Mucosa of descending colon (tissue), 3 donors: ENCODE data around the gene SUN2. TPM values are rescaled to one million over a fixed set of nuclear protein-coding genes. Genes with fewer than 3 reads are reported as not detected.

Experiments used
- ATAC-seq: fragments of 200-7000 bp; cut with Tn5 transposase; one replicate; pipeline ENCODE4 v1.9.1; 2020; ENCODE audit warnings: mild to moderate bottlenecking, moderate library complexity
- DNase-seq, 3 donors: peaks; one replicate each; pipeline ENCODE4 v3.0.0-alpha.2; 2020
- H3K36me3 ChIP-seq: fragments of 200-600 bp; one replicate; pipeline ENCODE4 v1.8.0; 2021; ENCODE audit warnings: low read depth, mild to moderate bottlenecking
- H3K4me1 ChIP-seq: fragments of 200-600 bp; one replicate; pipeline ENCODE4 v1.8.0; 2021; ENCODE audit warnings: low read depth, mild to moderate bottlenecking
- H3K4me3 ChIP-seq: fragments of 200-600 bp; one replicate; pipeline ENCODE4 v1.8.0; 2021; ENCODE audit warnings: mild to moderate bottlenecking
- H3K9me3 ChIP-seq: fragments of 200-600 bp; one replicate; pipeline ENCODE4 v1.8.0; 2021; ENCODE audit warnings: mild to moderate bottlenecking
- intact Hi-C, 2 donors: fragments of 100-400 bp; cut with DNase I in 1 of 2; cut with micrococcal nuclease in 1 of 2; formaldehyde crosslinking; loops; one replicate each; pipeline versions ENCODE4 v1.11.0 to v1.11.1; 2022; cut with DNase I, micrococcal nuclease
- total RNA-seq, 3 donors: library from RNA; stranded (reverse); fragmentation: NEBNext Ultra II Directional in 2 of 3; extraction: Animal tissue kit (Norgen Biotek cat#: 25700) in 2 of 3; gene quantifications; one replicate each; pipeline versions ENCODE4 v1.2.1 to v1.2.4, GENCODE V29; 2021 to 2023
- TF ChIP-seq, protein P1 (sequence below): fragments of 200-600 bp; IDR thresholded peaks from one replicate; pipeline ENCODE4 v1.8.0; 2022; ENCODE audit warnings: antibody characterized with exemption, mild to moderate bottlenecking
- donor health status: DM: no; HTN: no; CAD: no; lungs with moderate emphysema.
- donor health status: DM: no; HTN: no; CAD: no.
- donor health status: DM: no; HTN: yes; CAD: no.

The SUN2 gene
- total RNA-seq, 3 donors from 2014 or later: 130 to 235 (median 181) TPM

DNA sequence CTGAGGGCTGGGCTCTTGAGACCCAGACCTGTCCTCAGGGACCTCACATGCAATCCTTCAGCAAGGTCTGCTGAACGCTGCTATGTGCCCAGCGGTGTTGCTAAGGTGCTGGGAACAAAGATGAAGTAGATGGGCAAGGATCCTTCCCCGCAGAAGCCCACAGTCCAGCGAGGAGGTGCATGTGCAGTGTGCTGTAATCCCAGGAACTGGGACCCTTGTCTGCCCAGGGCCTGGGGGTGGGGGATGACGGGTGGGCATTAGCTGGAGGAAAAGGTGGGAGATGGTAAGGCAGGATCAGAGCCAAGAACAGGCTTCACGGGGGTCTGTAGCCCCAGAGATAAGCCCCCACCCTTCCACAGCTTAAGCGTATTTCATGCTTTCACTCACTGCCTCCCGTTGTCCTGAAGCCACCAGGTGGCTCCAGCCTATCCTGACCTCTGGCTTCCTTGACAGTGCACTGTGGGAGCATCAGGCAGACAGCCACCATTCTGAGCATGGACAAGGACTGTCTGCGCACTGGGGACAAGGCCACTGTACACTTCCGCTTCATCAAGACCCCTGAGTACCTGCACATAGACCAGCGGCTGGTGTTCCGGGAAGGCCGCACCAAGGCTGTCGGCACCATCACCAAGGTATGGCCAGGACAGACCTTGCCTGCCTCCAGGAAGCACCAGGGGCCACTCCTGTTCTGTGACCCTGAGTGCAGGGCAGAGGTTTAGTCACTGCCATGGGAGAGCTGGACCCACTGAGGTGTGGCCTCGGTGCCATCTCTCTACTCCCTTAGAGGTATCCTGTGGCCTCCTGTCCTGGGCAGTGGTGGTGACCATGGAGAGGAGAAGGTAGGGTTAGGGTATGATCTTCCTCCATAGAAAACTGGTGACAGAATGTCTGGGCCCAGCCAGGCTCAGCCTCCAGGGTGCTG lies 28.0 kb downstream of the SUN2 start:
- intact Hi-C loops: no loop called here
- peak in 2 of 3 donors; percentile 14 to 29 for DNase-seq
- no peak overlapping the region for H3K4me3 ChIP-seq
- TF ChIP-seq, protein P1, sequence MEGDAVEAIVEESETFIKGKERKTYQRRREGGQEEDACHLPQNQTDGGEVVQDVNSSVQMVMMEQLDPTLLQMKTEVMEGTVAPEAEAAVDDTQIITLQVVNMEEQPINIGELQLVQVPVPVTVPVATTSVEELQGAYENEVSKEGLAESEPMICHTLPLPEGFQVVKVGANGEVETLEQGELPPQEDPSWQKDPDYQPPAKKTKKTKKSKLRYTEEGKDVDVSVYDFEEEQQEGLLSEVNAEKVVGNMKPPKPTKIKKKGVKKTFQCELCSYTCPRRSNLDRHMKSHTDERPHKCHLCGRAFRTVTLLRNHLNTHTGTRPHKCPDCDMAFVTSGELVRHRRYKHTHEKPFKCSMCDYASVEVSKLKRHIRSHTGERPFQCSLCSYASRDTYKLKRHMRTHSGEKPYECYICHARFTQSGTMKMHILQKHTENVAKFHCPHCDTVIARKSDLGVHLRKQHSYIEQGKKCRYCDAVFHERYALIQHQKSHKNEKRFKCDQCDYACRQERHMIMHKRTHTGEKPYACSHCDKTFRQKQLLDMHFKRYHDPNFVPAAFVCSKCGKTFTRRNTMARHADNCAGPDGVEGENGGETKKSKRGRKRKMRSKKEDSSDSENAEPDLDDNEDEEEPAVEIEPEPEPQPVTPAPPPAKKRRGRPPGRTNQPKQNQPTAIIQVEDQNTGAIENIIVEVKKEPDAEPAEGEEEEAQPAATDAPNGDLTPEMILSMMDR: no peak
- no peaks in the 10 kb centered on the region for H3K9me3 ChIP-seq
- no peak for ATAC-seq
- peaks cover 8% of the 10 kb centered on the region for H3K36me3 ChIP-seq
- peaks cover 2% of the 10 kb centered on the region for H3K4me1 ChIP-seq

DNA sequence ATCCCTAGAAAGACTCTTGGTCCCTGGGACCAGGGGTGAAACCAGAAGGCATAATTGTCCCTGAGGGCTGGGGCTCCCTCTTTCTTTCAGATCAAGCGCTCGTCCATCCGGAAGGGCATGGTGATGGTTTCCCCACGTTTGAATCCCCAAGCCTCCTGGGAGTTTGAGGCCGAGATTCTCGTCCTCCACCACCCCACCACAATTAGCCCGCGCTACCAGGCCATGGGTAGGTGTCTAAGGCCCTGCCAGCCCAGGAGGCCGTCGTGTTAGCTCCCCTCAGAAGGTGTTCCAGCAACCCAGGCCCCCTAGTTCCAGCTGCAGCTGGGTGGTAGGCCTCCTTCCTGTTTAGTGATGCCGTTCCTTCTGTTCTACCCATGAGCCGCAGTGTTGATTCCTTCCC lies 28.7 kb downstream of the SUN2 start:
- TF ChIP-seq, protein P1: no peak
- ATAC-seq (no peak), DNase-seq (peak in 2 of 3 donors; percentile 15 to 19)
- intact Hi-C loops: no loop called here
- no peaks in the 10 kb centered on the region for H3K9me3 ChIP-seq
- no peak overlapping the region for H3K4me3 ChIP-seq
- H3K36me3 ChIP-seq: peaks cover 8% of the 10 kb centered on the region
- H3K4me1 ChIP-seq: no peaks in the 10 kb centered on the region

DNA sequence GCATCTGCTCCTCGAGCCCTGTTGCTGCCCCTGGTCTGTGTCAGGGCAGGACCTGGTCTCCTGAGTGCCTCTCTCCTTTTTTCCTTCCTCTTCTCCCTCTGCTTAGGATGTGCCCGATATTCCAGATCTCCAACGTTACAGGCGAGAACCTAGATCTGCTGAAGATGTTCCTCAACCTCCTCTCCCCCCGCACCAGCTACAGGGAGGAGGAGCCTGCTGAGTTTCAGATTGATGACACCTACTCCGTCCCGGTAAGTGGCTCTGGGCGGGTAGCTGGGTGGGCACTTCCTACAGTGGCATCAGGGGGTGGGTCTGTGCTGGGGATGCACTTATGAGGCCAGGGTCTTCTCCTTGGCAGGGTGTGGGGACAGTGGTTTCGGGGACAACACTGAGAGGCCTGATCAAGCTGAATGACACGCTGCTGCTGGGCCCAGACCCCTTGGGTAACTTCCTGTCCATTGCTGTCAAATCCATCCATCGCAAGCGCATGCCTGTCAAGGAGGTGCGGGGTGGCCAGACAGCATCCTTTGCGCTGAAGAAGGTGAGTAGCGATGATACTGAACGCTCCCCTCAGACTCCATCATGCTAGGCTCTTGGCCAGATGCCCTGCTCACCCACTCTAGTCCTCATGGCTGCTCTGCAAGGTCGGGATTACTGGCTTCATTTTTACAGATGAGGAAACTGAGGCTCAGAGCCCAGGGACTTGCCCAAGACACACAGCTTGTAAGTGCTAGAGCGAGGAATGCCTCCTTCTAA lies 29.7 kb downstream of the SUN2 start:
- Histone ChIP-seq H3K4me3 (no peak overlapping the region), H3K4me1 (no peaks in the 10 kb centered on the region), H3K9me3 (no peaks in the 10 kb centered on the region), H3K36me3 (peaks cover 8% of the 10 kb centered on the region)
- peak in 2 of 3 donors; percentile 11 to 26 for DNase-seq
- ATAC-seq: no peak
- intact Hi-C loops: no loop called here
- TF ChIP-seq, protein P1: no peak

DNA sequence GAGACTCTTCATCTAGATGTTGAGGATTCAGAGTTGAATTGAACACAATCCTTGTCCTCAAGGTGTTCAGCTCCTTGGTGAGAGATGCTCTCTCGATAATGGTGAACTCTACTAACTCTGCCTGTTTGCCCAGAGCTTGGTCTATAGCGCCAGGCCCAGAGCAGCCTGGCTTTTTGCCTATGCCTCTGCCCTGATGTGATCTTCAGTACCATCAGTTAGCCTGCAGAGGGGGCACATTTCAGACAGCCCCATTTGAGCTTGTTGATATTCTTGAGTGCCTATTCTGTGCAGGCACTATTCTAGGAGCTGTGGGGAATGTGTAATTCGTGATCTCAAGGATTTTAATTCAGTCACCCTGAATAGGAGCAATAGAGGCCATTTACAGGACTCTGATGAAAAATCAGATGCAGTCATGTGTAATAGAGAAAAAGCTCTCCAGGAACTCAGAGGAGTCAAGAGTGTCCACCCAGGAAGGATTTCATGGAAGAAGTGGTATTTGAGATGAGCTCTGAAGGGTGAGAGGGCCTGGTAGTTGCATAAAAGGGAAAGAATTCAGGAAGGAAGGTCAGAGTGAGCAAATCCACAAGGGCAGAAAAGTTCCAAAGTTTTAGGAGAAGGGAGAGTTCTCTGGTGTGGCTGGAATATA lies 30.7 kb downstream of the SUN2 start:
- intact Hi-C loops: no loop called here
- Histone ChIP-seq H3K9me3 (no peaks in the 10 kb centered on the region), H3K36me3 (peaks cover 8% of the 10 kb centered on the region), H3K4me1 (no peaks in the 10 kb centered on the region), H3K4me3 (no peak overlapping the region)
- peak in 1 of 3 donors; percentile 10 for DNase-seq
- TF ChIP-seq, protein P1: no peak
- ATAC-seq: peak; percentile 72

DNA sequence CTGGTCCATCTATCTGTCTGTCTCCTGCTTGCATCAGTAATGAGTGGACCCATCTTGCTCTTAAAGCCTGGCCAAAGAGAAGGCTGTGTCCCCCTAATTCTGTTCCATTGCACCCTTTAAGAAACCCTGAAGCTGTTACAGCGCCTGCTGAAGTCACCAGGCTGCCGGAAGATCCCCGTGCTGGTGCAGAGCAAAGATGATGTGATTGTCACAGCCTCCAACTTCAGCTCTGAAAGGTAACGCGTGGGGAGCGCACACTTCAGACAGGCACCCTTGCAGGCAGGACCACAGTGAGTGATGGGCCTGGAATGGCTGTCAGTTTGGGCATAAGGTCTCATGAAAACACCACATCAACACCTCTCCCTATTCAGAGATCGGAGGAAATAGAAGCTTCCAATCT lies 31.6 kb downstream of the SUN2 start:
- Histone ChIP-seq H3K4me3 (no peak overlapping the region), H3K9me3 (no peaks in the 10 kb centered on the region), H3K36me3 (peaks cover 3% of the 10 kb centered on the region), H3K4me1 (no peaks in the 10 kb centered on the region)
- DNase-seq: peak in 1 of 3 donors; percentile 12
- TF ChIP-seq, protein P1: no peak
- no peak for ATAC-seq
- intact Hi-C loops: no loop called here
